Aorta (tissue), 5 donors: ENCODE data around the gene SLC19A1. TPM values are rescaled to one million over a fixed set of nuclear protein-coding genes. Genes with fewer than 3 reads are reported as not detected.
A peak's percentile ranks its signal among the peaks of the same experiment; 100 is the strongest.

Source experiments
- ATAC-seq: fragments of 200-7000 bp; cut with Tn5 transposase; one replicate; pipeline ENCODE4 v1.9.1; 2022; ENCODE audit warnings: moderate library complexity; ENCODE audit not compliant: low FRiP score
- DNase-seq, 2 donors: peaks; one replicate each; pipeline ENCODE4 v3.0.0-alpha.2; 2020
- H3K27ac ChIP-seq, 2 donors: one replicate each; pipeline ENCODE4 v1.5.1; 2013; ENCODE audit warnings: low read length in 2 of 2, mild to moderate bottlenecking in 2 of 2, moderate library complexity in 2 of 2, control low read depth in 1 of 2, inconsistent platforms in 1 of 2, low read depth in 1 of 2
- H3K27me3 ChIP-seq, 2 donors: one replicate each; pipeline ENCODE4 v1.6.1; 2013; ENCODE audit warnings: control low read depth in 1 of 2, low read length in 1 of 2, mild to moderate bottlenecking in 1 of 2, moderate library complexity in 1 of 2; ENCODE audit not compliant: insufficient read depth in 2 of 2, control insufficient read depth in 1 of 2
- H3K36me3 ChIP-seq, 2 donors: one replicate each; pipeline ENCODE4 v1.6.1; 2013; ENCODE audit warnings: control low read depth in 1 of 2, low read length in 1 of 2, mild to moderate bottlenecking in 1 of 2; ENCODE audit not compliant: insufficient read depth in 2 of 2, control insufficient read depth in 1 of 2
- H3K4me1 ChIP-seq, 2 donors: one replicate each; pipeline ENCODE4 v1.6.1; 2013; ENCODE audit warnings: low read length in 2 of 2, control low read depth in 1 of 2, mild to moderate bottlenecking in 1 of 2, moderate library complexity in 1 of 2; ENCODE audit not compliant: insufficient read depth in 2 of 2, control insufficient read depth in 1 of 2
- H3K4me3 ChIP-seq, 2 donors: one replicate each; pipeline ENCODE4 v1.5.1; 2013; ENCODE audit warnings: low read length in 2 of 2, control low read depth in 1 of 2, mild to moderate bottlenecking in 1 of 2
- H3K9me3 ChIP-seq: one replicate; pipeline ENCODE4 v1.6.1; 2013; ENCODE audit warnings: mild to moderate bottlenecking, low read length; ENCODE audit not compliant: control insufficient read depth
- WGBS, 2 donors: extraction: QIAGEN DNeasy Blood & Tissue Kit; methylation state at CpG; one replicate each; pipeline ENCODE4 v1.1.7; 2013; 5-methylcytosine and 5-hydroxymethylcytosine counted together
- intact Hi-C, 2 donors: fragments of 100-400 bp; cut with DNase I; formaldehyde crosslinking; loops; one replicate each; pipeline versions ENCODE4 v1.14.2 to v1.15.0; 2022
- polyA plus RNA-seq, 2 donors: library from polyadenylated mRNA; stranded (reverse); fragments of 200-250 nt; gene quantifications; one replicate each; pipeline ENCODE4 v1.2.3, GENCODE V29; 2013
- total RNA-seq, 2 donors: library from RNA; stranded (reverse); fragmentation: NEBNext Ultra II Directional; extraction: Animal tissue kit (Norgen Biotek cat#: 25700); gene quantifications; one replicate each; pipeline ENCODE4 v1.2.1, GENCODE V29; 2021
- donor health status: healthy with polysubstance abuse.
- donor health status: Bipolar disorder and iron deficiency.
- donor health status: DM: no; HTN: no; CAD: no.
- donor health status: DM: no; HTN: no; CAD: no.
- donor health status: DM: yes; HTN: yes; CAD: no.

The SLC19A1 gene
- total and polyA plus RNA-seq, 4 donors = 4.5 to 32.5 (median 7.3) TPM

GRCh38 chr21:45522986-45523385 lies 19.3 kb downstream of the SLC19A1 start:
- ATAC-seq (no peak), DNase-seq (peak; percentile 16 to 34)
- intact Hi-C loops = no loop called here
- 97 to 98% methylated on average over 6 of the region's 6 CpGs for WGBS, 2 donors
- H3K27me3 ChIP-seq = no peaks in the 10 kb centered on the region
- H3K36me3 ChIP-seq = no peaks in the 10 kb centered on the region
- no peaks in the 10 kb centered on the region for H3K9me3 ChIP-seq
- no peak overlapping the region for H3K27ac ChIP-seq
- no peak overlapping the region for H3K4me3 ChIP-seq
- no peaks in the 10 kb centered on the region for H3K4me1 ChIP-seq

DNA sequence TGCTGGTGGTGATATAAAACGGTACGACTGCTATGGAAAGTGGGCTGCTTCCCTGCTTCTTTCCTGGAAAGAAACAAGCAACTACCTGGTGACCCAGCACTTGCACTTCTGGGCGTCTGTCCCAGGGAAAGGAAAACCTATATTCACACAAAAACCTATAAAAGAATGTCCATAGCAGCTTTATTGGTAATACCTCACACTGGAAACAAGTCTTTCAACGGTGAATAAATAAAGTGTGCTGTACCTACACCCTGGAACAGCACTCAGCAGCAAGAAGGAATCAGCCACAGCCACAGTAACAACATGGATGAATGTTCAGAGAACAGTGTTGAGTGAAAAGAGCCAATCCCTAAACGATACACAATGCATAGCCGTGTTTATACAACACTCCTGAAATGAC lies 19.9 kb downstream of the SLC19A1 start:
- intact Hi-C loops = no loop called here
- H3K36me3 ChIP-seq = no peaks in the 10 kb centered on the region
- no peak overlapping the region for H3K27ac ChIP-seq
- ATAC-seq (no peak), DNase-seq (no peak)
- no peak overlapping the region for H3K4me3 ChIP-seq
- H3K4me1 ChIP-seq = no peaks in the 10 kb centered on the region
- H3K27me3 ChIP-seq = no peaks in the 10 kb centered on the region
- 96 to 98% methylated on average over 6 of the region's 6 CpGs for WGBS, 2 donors
- no peaks in the 10 kb centered on the region for H3K9me3 ChIP-seq

- 98 to 99% methylated on average over 2 of the region's 2 CpGs for WGBS, 2 donors
- Histone ChIP-seq H3K4me1 (no peaks in the 10 kb centered on the region), H3K9me3 (no peaks in the 10 kb centered on the region), H3K27ac (no peak overlapping the region), H3K27me3 (no peaks in the 10 kb centered on the region), H3K36me3 (no peaks in the 10 kb centered on the region), H3K4me3 (no peak overlapping the region)
- ATAC-seq (no peak), DNase-seq (no peak)
- intact Hi-C loops = no loop called here
These were observed 21.0 kb downstream of the SLC19A1 start for GRCh38 chr21:45521241-45521640.

GRCh38 chr21:45519182-45519581 lies 23.1 kb downstream of the SLC19A1 start:
- no peaks in the 10 kb centered on the region for H3K27me3 ChIP-seq
- no peak overlapping the region for H3K27ac ChIP-seq
- H3K9me3 ChIP-seq = no peaks in the 10 kb centered on the region
- intact Hi-C loops = no loop called here
- ATAC-seq = no peak
- no peaks in the 10 kb centered on the region for H3K36me3 ChIP-seq
- H3K4me3 ChIP-seq = no peak overlapping the region
- WGBS, 2 donors = 90 to 92% methylated on average over 4 of the region's 4 CpGs
- no peak for DNase-seq
- no peaks in the 10 kb centered on the region for H3K4me1 ChIP-seq

GRCh38 chr21:45518742-45519141 lies 23.5 kb downstream of the SLC19A1 start:
- intact Hi-C loops = no loop called here
- H3K27me3 ChIP-seq = no peaks in the 10 kb centered on the region
- H3K27ac ChIP-seq = no peak overlapping the region
- no peak overlapping the region for H3K4me3 ChIP-seq
- no peaks in the 10 kb centered on the region for H3K9me3 ChIP-seq
- H3K36me3 ChIP-seq = no peaks in the 10 kb centered on the region
- H3K4me1 ChIP-seq = no peaks in the 10 kb centered on the region
- DNase-seq = no peak
- 66 to 72% methylated on average over 2 of the region's 2 CpGs for WGBS, 2 donors
- ATAC-seq = no peak

DNA sequence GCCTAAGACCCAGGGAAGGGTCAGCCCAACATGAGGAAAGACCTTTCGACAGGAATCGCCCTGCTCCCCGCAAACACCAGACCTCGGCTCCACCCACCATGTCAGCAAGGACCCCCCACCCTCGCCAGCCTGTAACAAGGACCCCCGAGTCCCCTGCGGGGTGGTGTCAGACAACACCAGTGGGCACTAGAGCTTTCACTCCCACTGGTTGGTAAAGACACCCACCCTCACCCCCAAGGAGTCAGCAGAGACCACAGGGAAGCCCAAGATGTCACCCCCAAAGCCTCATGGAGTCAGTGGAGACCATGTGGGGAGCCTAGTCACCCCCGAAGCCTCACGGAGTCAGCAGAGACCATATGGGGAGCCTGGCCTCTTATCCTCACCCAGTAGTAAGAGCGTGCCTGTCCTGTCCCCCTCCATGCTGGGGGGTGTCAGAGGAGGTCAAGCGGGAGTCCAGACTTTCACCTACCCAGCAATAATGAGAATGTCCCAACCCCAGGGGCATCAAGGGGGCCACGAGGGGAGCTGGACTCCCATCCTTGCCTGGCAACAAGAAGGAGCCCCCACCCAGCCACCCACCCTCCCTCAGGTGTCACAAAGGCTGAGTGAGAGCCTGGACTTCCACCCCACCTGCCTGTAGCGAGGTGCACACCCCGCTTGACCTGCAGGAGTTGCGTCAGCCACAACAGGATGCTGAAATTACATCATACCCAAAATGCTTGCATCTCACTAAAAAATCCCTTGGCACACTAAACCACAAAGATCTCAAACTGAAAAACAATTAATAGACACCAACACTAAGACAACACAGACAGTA lies 24.8 kb downstream of the SLC19A1 start:
- Histone ChIP-seq H3K27ac (no peak overlapping the region), H3K4me3 (no peak overlapping the region), H3K36me3 (no peaks in the 10 kb centered on the region), H3K27me3 (no peaks in the 10 kb centered on the region), H3K9me3 (no peaks in the 10 kb centered on the region), H3K4me1 (no peaks in the 10 kb centered on the region)
- intact Hi-C loops = no loop called here
- ATAC-seq (no peak), DNase-seq (peak; percentile 41 to 71)
- 96 to 98% methylated on average over 15 of the region's 15 CpGs for WGBS, 2 donors

DNA sequence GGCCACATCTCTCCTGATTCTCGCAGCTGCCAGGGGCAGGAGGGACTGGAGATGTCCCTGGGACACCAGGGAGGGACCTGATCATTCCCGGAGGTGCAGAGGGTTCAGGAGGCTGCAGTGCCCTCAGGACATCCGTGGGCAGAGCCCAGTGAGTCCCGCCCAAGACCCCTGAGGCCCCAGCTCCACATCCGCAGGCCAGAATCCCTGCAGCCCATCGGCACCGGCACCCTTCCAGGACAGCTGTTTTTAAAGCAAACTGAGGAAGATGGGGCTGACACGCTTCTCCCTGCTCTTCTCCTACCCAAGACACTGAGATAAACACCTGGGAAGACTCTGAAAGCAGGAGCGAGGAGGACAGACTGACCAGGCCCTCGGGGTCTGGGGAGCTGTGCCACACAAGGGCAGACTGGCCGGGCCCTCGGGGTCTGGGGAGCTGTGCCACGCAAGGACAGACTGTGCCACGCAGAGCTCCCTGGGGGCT lies 25.5 kb downstream of the SLC19A1 start:
- intact Hi-C loops = no loop called here
- Histone ChIP-seq H3K27me3 (no peaks in the 10 kb centered on the region), H3K9me3 (no peaks in the 10 kb centered on the region), H3K4me1 (no peaks in the 10 kb centered on the region), H3K4me3 (no peak overlapping the region), H3K36me3 (peaks cover 0 to 2% of the 10 kb centered on the region in 2 donors), H3K27ac (no peak overlapping the region)
- no peak for ATAC-seq
- peak; percentile 20 to 57 for DNase-seq
- WGBS, 2 donors = 89 to 91% methylated on average over 14 of the region's 14 CpGs

DNA sequence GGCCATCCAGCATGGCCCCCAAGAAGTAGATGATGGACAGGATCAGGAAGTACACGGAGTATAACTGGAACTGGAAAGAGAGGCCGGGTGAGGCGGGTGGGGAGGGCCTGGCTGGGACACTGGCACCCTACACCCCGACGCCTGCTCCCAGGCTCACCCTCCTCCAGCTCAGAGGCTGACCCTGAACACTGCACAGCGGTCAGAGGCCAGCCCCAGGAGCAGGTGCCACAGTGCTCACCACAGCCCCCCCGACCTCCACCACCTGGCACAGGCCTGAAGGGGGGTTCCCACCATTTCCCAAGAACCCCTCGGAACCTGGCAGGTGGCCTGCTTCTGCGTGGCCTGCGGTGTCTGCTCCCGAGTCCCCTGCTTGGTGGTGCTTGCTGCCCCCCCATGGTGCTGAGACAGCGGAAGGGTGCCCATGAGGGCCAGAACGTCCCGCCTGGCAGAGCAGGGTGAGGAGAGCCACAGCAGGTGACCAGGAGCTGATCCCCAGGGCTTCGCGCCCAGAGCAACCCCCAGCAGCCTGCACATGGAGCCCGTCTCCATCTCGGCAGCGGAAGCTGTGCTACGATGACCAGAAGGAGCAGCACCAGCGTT lies 26.1 kb downstream of the SLC19A1 start:
- peak; percentile 37 to 38 for DNase-seq

More for the DNA sequence above, 26.1 kb downstream of the SLC19A1 start:
- intact Hi-C loops = no loop called here
- Histone ChIP-seq H3K4me3 (no peak overlapping the region), H3K36me3 (peaks cover 0 to 4% of the 10 kb centered on the region in 2 donors), H3K4me1 (no peaks in the 10 kb centered on the region), H3K9me3 (no peaks in the 10 kb centered on the region), H3K27ac (no peak overlapping the region), H3K27me3 (no peaks in the 10 kb centered on the region)
- 94 to 95% methylated on average over 21 of the region's 21 CpGs for WGBS, 2 donors
- no peak for ATAC-seq
